GM12865 (cell line): Measurements from ENCODE around the gene ALX4.

ENCODE experiments used
- DNase-seq: peaks from one replicate; pipeline ENCODE4 v3.0.0; 2010; ENCODE audit warnings: low read depth
- H3K4me3 ChIP-seq: 2 replicates; pipeline ENCODE4 v1.5.1; 2011; ENCODE audit warnings: mild to moderate bottlenecking, low read depth, low read length, control low read depth
- TF ChIP-seq, protein P1 (sequence below): IDR thresholded peaks from 2 replicates; pipeline ENCODE4 v1.5.1; 2011; ENCODE audit warnings: low read length, control low read depth, low read depth, inconsistent platforms; ENCODE audit not compliant: insufficient read depth; ENCODE audit errors: missing control alignments

ALX4 gene

DNA sequence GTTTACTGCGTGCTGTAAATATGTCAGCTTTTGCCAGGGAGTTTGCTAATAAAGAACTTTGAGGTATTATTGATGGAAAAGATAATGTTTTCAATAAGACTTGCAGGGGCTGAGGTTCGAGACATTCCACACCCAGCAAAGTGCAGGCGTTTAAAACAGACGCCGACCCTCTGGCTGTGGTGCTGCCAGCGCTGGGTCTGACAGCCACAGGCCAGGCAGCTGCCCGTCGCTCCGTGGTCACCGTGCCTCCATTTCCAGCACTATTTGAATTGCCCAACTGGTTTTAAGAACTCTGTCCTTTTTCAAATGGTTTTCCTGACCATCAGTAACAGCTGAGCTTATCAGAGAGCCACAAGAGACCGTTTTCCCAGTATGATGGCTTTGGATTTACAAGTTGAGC lies 28.1 kb upstream of the ALX4 start:
- no peak for DNase-seq
- TF ChIP-seq, protein P1, sequence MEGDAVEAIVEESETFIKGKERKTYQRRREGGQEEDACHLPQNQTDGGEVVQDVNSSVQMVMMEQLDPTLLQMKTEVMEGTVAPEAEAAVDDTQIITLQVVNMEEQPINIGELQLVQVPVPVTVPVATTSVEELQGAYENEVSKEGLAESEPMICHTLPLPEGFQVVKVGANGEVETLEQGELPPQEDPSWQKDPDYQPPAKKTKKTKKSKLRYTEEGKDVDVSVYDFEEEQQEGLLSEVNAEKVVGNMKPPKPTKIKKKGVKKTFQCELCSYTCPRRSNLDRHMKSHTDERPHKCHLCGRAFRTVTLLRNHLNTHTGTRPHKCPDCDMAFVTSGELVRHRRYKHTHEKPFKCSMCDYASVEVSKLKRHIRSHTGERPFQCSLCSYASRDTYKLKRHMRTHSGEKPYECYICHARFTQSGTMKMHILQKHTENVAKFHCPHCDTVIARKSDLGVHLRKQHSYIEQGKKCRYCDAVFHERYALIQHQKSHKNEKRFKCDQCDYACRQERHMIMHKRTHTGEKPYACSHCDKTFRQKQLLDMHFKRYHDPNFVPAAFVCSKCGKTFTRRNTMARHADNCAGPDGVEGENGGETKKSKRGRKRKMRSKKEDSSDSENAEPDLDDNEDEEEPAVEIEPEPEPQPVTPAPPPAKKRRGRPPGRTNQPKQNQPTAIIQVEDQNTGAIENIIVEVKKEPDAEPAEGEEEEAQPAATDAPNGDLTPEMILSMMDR = no peak
- no peak overlapping the region for H3K4me3 ChIP-seq

DNA sequence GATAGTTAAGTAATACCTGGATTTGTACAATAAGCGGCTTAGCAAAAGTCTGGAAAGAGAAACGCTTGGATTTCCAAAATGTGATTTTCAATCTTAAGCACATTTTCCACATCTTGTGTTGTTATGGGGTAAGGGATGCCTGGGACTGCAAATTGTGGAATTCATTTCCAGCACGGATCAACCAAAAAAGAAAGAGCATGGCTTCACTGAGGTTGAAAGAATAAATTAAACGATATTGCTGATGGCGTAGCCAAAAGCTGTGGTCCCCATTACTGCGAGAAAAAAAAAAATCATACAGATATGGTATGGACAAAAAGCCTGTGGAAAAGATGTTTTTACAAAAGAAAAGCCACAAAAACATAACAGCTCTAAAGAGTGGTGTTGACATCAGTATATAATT lies 26.0 kb upstream of the ALX4 start:
- TF ChIP-seq, protein P1 = no peak

DNA sequence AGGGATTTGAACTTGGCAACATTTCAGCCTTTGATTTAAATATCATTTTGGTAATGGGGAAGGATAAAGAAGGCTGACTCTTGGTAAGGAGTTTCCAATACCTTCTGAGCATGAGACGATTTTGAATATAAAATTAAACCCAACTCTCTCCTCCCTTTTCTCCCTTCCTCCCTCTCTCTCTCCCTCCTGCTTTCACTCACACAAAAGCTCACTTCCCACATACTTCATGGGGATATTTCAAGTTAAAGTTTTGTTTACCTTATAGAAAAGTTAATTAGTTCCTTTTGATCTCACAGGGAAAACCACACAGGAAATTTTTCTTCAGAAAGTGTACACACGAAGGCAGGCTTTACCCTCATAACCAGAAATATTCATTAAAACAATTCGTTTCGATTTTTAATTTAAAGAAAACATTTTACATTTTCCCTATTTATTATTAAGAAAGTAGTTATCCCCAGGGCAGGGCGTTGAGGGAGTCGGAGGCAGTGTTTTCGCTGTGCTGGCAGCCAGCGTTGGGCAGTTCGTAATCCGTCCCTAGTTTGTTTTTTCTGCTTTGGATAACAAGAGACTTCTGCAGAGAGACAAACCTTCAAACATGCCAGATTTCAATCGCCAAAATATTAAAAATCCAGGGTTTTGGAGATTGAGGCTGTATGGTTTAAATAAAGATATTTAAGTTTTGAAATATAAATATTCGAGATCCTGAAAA lies 25.3 kb upstream of the ALX4 start:
- no peak overlapping the region for H3K4me3 ChIP-seq
- TF ChIP-seq, protein P1 = no peak
- DNase-seq = no peak

More for the DNA sequence above, 26.0 kb upstream of the ALX4 start:
- H3K4me3 ChIP-seq = no peak overlapping the region
- DNase-seq = no peak

DNA sequence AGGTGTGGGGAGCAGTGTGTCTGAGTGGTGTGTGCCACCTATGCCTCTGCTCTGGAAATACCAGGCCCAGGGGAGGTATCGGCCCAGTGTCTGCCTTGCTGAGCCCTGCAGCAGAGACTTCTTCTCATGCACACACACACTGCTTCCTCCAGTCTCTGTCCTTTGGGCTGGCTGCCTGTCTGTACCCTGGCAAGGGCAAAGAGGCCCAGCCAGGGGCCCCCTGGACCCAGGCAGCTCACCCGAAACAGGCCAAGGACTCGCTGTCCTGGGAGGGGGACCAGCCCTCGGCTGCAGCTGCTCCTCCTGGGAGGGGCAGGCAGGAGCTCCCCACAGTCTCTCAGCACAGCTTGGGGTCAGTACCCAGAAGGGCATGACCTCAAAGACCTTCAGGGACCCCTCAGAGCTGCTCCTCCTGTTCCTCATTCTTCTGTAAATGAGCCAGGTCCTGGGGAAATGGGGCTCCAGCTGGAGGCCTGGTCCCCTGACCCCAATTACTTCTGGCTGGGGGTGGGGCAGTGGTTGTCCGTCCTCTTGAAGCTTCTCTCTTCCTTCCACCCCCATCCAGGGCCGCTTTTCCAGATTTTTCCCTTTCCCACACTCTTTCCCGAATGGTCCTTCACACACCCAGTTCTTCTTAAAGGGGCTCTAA lies 24.5 kb upstream of the ALX4 start:
- DNase-seq = no peak
- TF ChIP-seq, protein P1 = no peak
- H3K4me3 ChIP-seq = no peak overlapping the region

DNA sequence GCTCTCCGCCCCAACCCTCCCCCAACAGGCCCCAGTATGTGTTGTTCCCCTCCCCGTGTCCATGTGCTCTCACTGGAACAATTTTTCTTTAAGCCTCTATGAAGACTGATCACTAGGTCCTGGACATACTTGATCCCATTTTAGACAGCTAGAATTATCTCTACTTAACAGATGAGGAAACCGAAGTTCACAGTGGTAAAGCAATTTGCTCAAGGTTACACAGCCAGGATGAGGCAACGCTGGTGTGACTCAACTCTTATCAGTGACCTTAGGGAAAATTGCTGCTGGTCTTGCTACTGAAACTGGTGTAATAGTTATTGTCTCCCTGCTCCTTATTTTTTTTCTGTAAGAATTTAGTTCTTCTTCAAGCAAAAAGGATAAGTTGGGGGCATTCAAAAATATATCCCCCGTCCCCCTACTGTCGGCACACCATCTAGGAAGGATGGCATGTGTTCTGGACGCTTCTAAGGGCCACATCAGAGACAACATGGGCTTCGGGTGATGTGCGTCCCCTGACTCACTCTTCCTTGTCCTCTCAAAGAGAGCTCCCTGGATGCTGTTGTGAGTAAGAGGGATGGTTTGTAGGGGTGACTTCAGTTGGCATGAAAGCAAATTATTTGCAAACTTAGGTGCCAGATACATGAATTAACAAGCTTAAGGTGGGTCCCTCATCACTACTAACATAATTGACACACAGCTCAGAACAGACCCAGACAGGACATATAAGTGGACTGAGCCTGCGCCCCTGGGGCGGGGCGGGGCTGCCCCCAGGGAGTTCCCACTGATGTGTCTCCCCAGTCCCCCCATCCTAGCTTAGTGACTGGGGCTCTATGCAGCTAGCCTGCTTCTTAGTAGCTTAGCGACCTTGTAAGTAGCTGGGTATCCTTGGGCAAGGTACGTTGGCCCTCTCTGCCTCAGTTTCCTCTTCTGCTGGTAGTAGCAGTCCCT lies 23.6 kb upstream of the ALX4 start:
- TF ChIP-seq, protein P1 = no peak
- no peak for DNase-seq
- no peak overlapping the region for H3K4me3 ChIP-seq

DNA sequence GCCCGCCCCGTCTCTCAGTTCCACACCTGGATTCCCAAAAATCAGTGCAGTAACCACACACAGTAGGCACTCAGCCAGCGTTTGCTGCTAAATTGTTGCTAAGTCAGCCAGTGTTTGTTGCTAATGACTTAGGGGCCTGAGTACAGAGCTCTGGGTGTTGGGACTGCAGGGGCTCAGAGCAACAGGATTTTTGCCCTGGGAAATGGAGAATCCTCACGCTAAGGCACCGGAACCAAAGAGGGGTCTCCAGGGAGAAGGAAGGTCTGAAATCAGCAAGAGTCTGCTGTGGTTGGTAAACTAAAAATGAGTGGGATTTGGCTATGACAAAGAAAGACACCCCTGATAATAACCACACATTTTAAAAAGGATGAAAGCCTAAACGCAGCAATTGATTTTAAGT lies 22.7 kb upstream of the ALX4 start:
- H3K4me3 ChIP-seq = no peak overlapping the region
- TF ChIP-seq, protein P1 = no peak
- no peak for DNase-seq
